Ovary (tissue), 10 donors: Measurements from ENCODE around the gene PAK2. TPM values are rescaled to one million over a fixed set of nuclear protein-coding genes. Genes with fewer than 3 reads are reported as not detected.

ENCODE experiments used
- DNase-seq, 5 donors: peaks; one replicate each; pipeline ENCODE4 v3.0.0-alpha.2; 2019 to 2020
- H3K27ac ChIP-seq, 2 donors: fragments of 200-600 bp; one replicate each; pipeline versions ENCODE4 v1.5.1 to v1.8.0; 2019 to 2022
- H3K27me3 ChIP-seq: fragments of 200-600 bp; one replicate; pipeline ENCODE4 v1.8.0; 2022
- H3K36me3 ChIP-seq: fragments of 200-600 bp; sonication (generic); one replicate; pipeline ENCODE4 v1.5.1; 2019
- H3K4me1 ChIP-seq: one replicate; pipeline ENCODE4 v1.8.1; 2013; ENCODE audit warnings: mild to moderate bottlenecking, moderate library complexity; ENCODE audit not compliant: insufficient read depth
- H3K4me3 ChIP-seq: fragments of 200-600 bp; sonication (generic); one replicate; pipeline ENCODE4 v1.5.1; 2017
- H3K9me3 ChIP-seq, 2 donors: fragments of 200-600 bp in 1 of 2; sonication (generic) in 1 of 2; one replicate each; pipeline versions ENCODE4 v1.5.1 to v1.8.1; 2013 to 2019; ENCODE audit warnings: mild to moderate bottlenecking in 1 of 2, moderate library complexity in 1 of 2
- EP300 ChIP-seq: sonication (generic); formaldehyde crosslinking; IDR thresholded peaks from one replicate; pipeline ENCODE4 v1.6.1; 2017; ENCODE audit warnings: antibody characterized with exemption
- POLR2A ChIP-seq: fragments of 450-650 bp; IDR thresholded peaks from one replicate; pipeline ENCODE4 v1.6.1; 2017; ENCODE audit warnings: antibody characterized with exemption, mild to moderate bottlenecking, moderate library complexity
- WGBS, 3 donors: extraction: QIAGEN DNeasy Blood & Tissue Kit in 1 of 3; methylation state at CpG; one replicate each; pipeline versions ENCODE4 v1.1.5 to v1.1.7; 2013 to 2017; 5-methylcytosine and 5-hydroxymethylcytosine counted together
- intact Hi-C, 4 donors: fragments of 100-400 bp; cut with DNase I; formaldehyde crosslinking; loops; one replicate each; pipeline versions ENCODE4 v1.11.0 to v1.15.1; 2022 to 2023
- long read RNA-seq, 3 donors: library from polyadenylated mRNA in 2 of 3; unstranded in 2 of 3; transcript quantifications; one replicate each; pipeline ENCODE4 v2.0.0 and lab custom pipeline, GENCODE V29; 2021 to 2026
- polyA plus RNA-seq, 2 donors: library from polyadenylated mRNA; stranded (reverse); fragments of 200-250 nt in 1 of 2; fragments of 350-450 nt in 1 of 2; fragmentation: Illumina TruSeq in 1 of 2; extraction: RNeasy Lipid Tissue Mini Kit (QIAGEN cat#74804) in 1 of 2; gene quantifications; one replicate each; pipeline ENCODE4 v1.2.3, GENCODE V29; 2013 to 2014
- total RNA-seq, 7 donors: library from RNA; depleted of rRNA in 2 of 7; stranded (reverse); fragments of >200 nt in 2 of 7; fragmentation: NEBNext Ultra II Directional in 3 of 7; extraction: Animal tissue kit (Norgen Biotek cat#: 25700) in 3 of 7; gene quantifications; one replicate each; pipeline versions ENCODE4 v1.1.0 to v1.2.4, GENCODE V29; 2016 to 2023
- TF ChIP-seq, protein P1 (sequence below), 3 donors: fragments of 450-650 bp in 2 of 3; fragments of 200-600 bp in 1 of 3; IDR thresholded peaks; one replicate each; pipeline versions ENCODE4 v1.5.1 to v1.8.0; 2016 to 2022; ENCODE audit warnings: antibody characterized with exemption in 3 of 3, mild to moderate bottlenecking in 1 of 3
- donor health status: DM: no; HTN: no; CAD: no; lungs with moderate emphysema.
- donor health status: DM: no; HTN: no; CAD: no.
- donor health status: Bipolar disorder and iron deficiency.
- donor health status: DM: yes; HTN: yes; CAD: no.
- donor health status: DM: no; HTN: no; CAD: no.
- donor health status: DM: yes; HTN: yes; CAD: no.

Gene PAK2
- 10 to 100 TPM; 24.2 to 57.3 (median 44.2) TPM for total RNA-seq
- 10 to 100 TPM; 17.0 to 59.5 TPM for polyA plus RNA-seq
- long read RNA-seq, donor 1, full-length matches to known transcripts: 6 of 42 reads
- long read RNA-seq, donor 1, partial matches to known transcripts: 31 of 42 reads
- long read RNA-seq, donor 1, other reads (novel, unspliced or antisense): 5 of 42 reads
- long read RNA-seq, donor 2, full-length matches to known transcripts: 3 of 8 reads
- long read RNA-seq, donor 2, partial matches to known transcripts: 5 of 8 reads
- long read RNA-seq, donor 2, other reads (novel, unspliced or antisense): 0 of 8 reads
- long read RNA-seq, donor 3, full-length matches to known transcripts: 58 of 78 reads
- long read RNA-seq, donor 3, partial matches to known transcripts: 9 of 78 reads
- long read RNA-seq, donor 3, other reads (novel, unspliced or antisense): 11 of 78 reads

DNA sequence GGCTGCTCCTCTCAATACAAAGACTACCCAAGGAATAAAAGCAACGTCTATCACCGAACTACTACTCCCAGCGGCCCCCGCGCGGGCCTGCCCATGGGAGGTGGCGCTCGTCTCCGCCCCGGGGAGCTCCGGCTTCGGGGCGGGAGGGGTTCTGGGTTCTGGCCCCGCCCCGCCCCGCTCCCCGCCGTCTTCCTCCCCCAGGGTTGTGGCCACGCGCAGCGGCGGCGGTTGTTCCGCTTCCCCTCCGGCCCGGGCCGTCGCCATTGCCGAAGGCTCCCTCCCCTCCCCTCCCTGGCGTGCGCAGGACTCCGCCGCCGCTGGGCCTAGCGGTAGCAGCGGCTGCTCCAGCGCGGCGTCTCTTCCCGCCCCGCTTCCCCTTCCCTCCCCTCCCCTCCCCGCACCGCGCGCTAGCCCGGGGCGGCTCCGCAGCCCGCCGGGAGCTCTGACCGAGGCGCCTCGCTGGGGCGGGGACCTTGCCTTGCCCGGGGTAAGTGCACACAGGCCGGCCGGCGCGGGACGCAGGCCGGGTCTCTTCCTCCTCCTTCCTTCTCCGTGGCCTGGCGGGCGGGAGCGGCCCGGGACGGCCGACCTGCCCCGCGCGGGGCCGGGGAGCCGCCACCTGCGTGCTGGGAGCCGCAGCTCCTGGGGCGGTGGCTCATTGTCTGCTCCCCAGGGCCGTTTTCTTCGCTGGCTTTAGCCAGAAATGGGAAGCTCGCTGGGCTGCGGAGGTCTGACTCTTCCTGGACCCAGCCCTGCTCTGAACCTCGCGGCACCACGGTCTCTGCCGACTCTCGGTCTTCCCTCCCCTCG is at the start of gene PAK2:
TSS of gene PAK2 (plus strand) at position 187 of the 810 bp plus-strand sequence. CDS start 42,790 bp downstream, outside the sequence.
- WGBS, 3 donors: 0 to 1% (median 0%) methylated on average over 49 to 86 of the region's 86 CpGs

DNA sequence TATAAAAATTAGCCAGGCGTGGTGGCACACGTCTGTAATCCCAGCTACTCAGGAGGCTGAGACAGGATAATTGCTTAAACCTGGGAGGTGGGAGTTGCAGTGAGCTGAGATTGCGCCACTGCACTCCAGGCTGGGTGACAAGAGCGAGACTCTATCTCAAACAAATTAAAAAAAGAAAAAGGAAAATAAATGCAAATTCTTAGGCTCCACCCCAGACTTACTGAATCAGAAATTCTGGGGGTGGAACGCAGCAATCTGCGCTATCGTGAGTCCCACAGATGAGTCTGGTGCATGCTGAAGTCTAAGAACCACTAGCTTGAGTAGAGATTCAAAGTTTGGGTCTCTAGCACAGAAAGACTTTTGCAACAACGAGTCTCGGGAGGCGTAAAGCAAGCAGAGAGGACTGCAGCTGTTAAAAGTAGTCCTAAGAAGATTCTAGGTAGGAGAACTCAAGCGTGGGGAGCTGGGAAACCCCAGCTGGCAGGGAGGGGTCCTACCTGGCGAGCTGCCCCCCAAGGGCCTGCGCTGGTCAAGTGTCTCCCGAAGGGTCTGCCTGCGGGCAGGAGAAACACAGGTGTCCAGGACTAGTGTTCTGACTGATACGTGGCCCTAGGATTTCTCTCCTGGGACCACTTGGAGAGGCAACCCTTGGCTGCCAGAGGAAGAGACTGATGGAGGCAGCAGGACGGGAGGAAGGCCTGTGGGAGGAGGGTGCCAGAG is 49.6 kb upstream of the PAK2 start:
- Histone ChIP-seq H3K9me3 (no peaks in the 10 kb centered on the region), H3K36me3 (no peaks in the 10 kb centered on the region), H3K27ac (no peak overlapping the region), H3K4me3 (no peak overlapping the region), H3K4me1 (no peaks in the 10 kb centered on the region), H3K27me3 (no peaks in the 10 kb centered on the region)
- no peak for TF ChIP-seq POLR2A
- no peak for TF ChIP-seq EP300
- TF ChIP-seq, protein P1, sequence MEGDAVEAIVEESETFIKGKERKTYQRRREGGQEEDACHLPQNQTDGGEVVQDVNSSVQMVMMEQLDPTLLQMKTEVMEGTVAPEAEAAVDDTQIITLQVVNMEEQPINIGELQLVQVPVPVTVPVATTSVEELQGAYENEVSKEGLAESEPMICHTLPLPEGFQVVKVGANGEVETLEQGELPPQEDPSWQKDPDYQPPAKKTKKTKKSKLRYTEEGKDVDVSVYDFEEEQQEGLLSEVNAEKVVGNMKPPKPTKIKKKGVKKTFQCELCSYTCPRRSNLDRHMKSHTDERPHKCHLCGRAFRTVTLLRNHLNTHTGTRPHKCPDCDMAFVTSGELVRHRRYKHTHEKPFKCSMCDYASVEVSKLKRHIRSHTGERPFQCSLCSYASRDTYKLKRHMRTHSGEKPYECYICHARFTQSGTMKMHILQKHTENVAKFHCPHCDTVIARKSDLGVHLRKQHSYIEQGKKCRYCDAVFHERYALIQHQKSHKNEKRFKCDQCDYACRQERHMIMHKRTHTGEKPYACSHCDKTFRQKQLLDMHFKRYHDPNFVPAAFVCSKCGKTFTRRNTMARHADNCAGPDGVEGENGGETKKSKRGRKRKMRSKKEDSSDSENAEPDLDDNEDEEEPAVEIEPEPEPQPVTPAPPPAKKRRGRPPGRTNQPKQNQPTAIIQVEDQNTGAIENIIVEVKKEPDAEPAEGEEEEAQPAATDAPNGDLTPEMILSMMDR (IDR thresholded peaks at IDR 0.05): no peak
- intact Hi-C loops: loop anchor here (5.0 to 10.0 kb wide), 4 partner anchors 85 to 438 kb away; no protein-coding TSS in a partner anchor
- DNase-seq: no peak
- WGBS, 3 donors: 82 to 89% (median 86%) methylated on average over 17 of the region's 17 CpGs

More for the DNA sequence above, at the start of gene PAK2:
- Histone ChIP-seq H3K4me1 (peaks cover 6% of the 10 kb centered on the region), H3K4me3 (peak within 1 kb of the TSS; percentile 96), H3K36me3 (no peaks in the 10 kb centered on the region), H3K27ac (peak within 1 kb of the TSS; percentile 91 to 95), H3K27me3 (no peaks in the 10 kb centered on the region), H3K9me3 (no peaks in the 10 kb centered on the region)
- no peak for TF ChIP-seq EP300
- TF ChIP-seq, protein P1 (IDR thresholded peaks at IDR 0.05): no peak
- TF ChIP-seq POLR2A: peak; percentile 46
- peak; percentile 89 to 91 (median 90) for DNase-seq
- intact Hi-C loops: no loop called here

DNA sequence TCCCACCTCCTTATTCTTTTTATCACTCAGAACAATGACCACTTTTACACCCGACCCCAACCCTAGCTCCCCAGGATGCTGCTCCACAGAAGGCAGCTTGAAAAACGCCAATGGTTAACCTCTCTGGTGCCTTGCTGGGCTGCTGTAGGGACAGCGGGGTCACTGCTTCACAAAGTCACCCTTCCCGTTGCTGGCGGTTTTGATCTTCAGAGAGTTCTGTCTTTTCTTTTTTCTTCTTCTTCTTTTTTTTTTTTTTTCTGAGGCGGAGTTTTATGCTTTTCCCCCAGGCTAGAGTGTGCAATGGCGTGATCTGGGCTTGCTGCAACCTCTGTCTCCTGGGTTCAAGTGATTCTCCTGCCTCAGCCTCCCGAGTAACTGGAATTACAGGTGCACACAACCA is 48.3 kb upstream of the PAK2 start:
- 72 to 76% (median 72%) methylated on average over 8 of the region's 8 CpGs for WGBS, 3 donors
- no peak for DNase-seq
- Histone ChIP-seq H3K4me1 (no peaks in the 10 kb centered on the region), H3K36me3 (no peaks in the 10 kb centered on the region), H3K27me3 (no peaks in the 10 kb centered on the region), H3K27ac (no peak overlapping the region), H3K9me3 (no peaks in the 10 kb centered on the region), H3K4me3 (no peak overlapping the region)
- TF ChIP-seq POLR2A (no peak), EP300 (no peak)
- TF ChIP-seq, protein P1 (IDR thresholded peaks at IDR 0.05): no peak
- intact Hi-C loops: no loop called here

DNA sequence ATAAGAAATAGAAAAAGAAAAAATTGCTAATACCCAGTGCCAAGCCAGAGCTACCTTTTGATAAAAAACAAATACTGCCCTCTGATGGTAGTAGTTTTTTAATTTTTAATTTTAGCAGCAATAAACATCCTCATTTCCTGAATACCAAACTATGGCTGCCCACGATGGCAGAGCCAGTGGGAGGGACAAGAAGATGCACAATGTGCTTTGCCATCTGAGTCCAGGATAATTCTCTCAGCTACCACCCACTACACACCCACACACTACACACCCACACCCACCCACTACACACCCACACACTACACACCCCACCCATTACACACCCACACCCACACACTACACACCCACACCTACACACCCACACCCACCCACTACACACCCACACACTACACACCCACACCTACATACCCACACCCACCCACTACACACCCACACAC is 45.4 kb upstream of the PAK2 start:
- WGBS, 3 donors: 0 to 2% (median 0%) methylated on average over 1 of the region's 1 CpG
- Histone ChIP-seq H3K4me3 (no peak overlapping the region), H3K36me3 (no peaks in the 10 kb centered on the region), H3K9me3 (no peaks in the 10 kb centered on the region), H3K27ac (no peak overlapping the region), H3K4me1 (peaks cover 1% of the 10 kb centered on the region), H3K27me3 (no peaks in the 10 kb centered on the region)
- DNase-seq: no peak
- TF ChIP-seq, protein P1 (IDR thresholded peaks at IDR 0.05): no peak
- TF ChIP-seq EP300 (no peak), POLR2A (no peak)
- intact Hi-C loops: no loop called here
